ENCODE data around the gene AKR1D1.

DNA sequence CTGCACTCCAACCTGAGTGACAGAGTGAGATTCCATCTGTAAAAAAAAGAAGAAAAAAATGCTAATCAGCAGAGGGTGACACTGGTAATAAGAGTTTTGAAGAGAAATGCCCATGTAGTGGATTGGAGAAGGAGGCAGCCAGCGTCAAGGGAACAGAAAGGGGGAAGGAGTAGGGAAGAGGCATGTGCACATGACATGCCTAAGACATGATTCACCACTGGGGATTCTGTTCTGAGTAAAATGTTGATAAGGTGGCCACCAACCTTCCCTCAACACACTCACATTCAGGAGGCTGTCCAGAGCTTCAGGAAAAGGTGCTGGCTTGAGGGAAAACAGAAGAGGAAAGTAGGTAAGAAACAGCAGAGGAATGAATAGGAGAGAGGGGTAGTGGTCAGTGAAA is 39.9 kb downstream of the AKR1D1 start:
- TF ChIP-seq EP300 (conservative IDR thresholded peaks at IDR 0.05; ENCODE audit: poor library complexity, severe bottlenecking), result no peak
- TF ChIP-seq MXI1 (conservative IDR thresholded peaks at IDR 0.05; ENCODE audit: poor library complexity, severe bottlenecking), result no peak
- TF ChIP-seq, protein P1, sequence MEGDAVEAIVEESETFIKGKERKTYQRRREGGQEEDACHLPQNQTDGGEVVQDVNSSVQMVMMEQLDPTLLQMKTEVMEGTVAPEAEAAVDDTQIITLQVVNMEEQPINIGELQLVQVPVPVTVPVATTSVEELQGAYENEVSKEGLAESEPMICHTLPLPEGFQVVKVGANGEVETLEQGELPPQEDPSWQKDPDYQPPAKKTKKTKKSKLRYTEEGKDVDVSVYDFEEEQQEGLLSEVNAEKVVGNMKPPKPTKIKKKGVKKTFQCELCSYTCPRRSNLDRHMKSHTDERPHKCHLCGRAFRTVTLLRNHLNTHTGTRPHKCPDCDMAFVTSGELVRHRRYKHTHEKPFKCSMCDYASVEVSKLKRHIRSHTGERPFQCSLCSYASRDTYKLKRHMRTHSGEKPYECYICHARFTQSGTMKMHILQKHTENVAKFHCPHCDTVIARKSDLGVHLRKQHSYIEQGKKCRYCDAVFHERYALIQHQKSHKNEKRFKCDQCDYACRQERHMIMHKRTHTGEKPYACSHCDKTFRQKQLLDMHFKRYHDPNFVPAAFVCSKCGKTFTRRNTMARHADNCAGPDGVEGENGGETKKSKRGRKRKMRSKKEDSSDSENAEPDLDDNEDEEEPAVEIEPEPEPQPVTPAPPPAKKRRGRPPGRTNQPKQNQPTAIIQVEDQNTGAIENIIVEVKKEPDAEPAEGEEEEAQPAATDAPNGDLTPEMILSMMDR (IDR thresholded peaks at IDR 0.05; ENCODE audit: poor library complexity, severe bottlenecking), result no peak
- no peak for TF ChIP-seq EZH2 (IDR thresholded peaks at IDR 0.05; ENCODE audit: borderline replicate concordance, insufficient read depth, low read length, poor library complexity, severe bottlenecking)
- TF ChIP-seq TAF1 (IDR thresholded peaks at IDR 0.05; ENCODE audit: low read depth), result no peak
- no peak for TF ChIP-seq POLR2AphosphoS5 (IDR thresholded peaks at IDR 0.05)
